ENCODE data around the gene TEX30.

Gene TEX30

GRCh38 chr13:102763741-102764140 lies 9.8 kb downstream of the TEX30 start:
- H3K27ac ChIP-seq (ENCODE audit: low read length), result no peak overlapping the region
- DNase-seq, result no peak
- no peaks in the 10 kb centered on the region; the same call in 1 of the 2 replicates for H3F3A ChIP-seq (ENCODE audit: insufficient read depth, low read length)
- no peaks in the 10 kb centered on the region for H3K9me2 ChIP-seq (replicated peaks; ENCODE audit: insufficient read depth, low read length)
- H3K27me3 ChIP-seq (replicated peaks; ENCODE audit: insufficient read depth, low read length), result no peaks in the 10 kb centered on the region
- no peaks in the 10 kb centered on the region for H3K4me1 ChIP-seq (ENCODE audit: low read length)
- no peak for TF ChIP-seq EZH2 (optimal IDR thresholded peaks at IDR 0.05; ENCODE audit: low read depth, low read length)
- no peak for TF ChIP-seq EZH2phosphoT487 (IDR thresholded peaks at IDR 0.05; ENCODE audit: low read length)
- TF ChIP-seq CTCF (IDR thresholded peaks at IDR 0.05; ENCODE audit: low read length), result no peak
- no peaks in the 10 kb centered on the region for H4K20me1 ChIP-seq (ENCODE audit: insufficient read depth, low read length)
- no peak overlapping the region for H2AFZ ChIP-seq (ENCODE audit: low read length)
- H3K9ac ChIP-seq (ENCODE audit: low read length), result no peak overlapping the region
- H3K36me3 ChIP-seq (replicated peaks; ENCODE audit: insufficient read depth, low read length), result no peaks in the 10 kb centered on the region
- H3K79me2 ChIP-seq (ENCODE audit: low read length), result no peaks in the 10 kb centered on the region
- H3K4me2 ChIP-seq (ENCODE audit: low read depth, low read length), result no peak overlapping the region
- no peak overlapping the region for H3K4me3 ChIP-seq (ENCODE audit: low read length)
- no peaks in the 10 kb centered on the region for H3K9me3 ChIP-seq (replicated peaks; ENCODE audit: insufficient read depth, low read length)

- Histone ChIP-seq H3F3A (ENCODE audit: insufficient read depth, low read length) (no peaks in the 10 kb centered on the region; the same call in 1 of the 2 replicates), H3K4me3 (ENCODE audit: low read length) (no peak overlapping the region), H3K4me2 (ENCODE audit: low read depth, low read length) (no peak overlapping the region), H3K79me2 (ENCODE audit: low read length) (no peaks in the 10 kb centered on the region), H3K9ac (ENCODE audit: low read length) (no peak overlapping the region), H3K9me2 (replicated peaks; ENCODE audit: insufficient read depth, low read length) (no peaks in the 10 kb centered on the region), H3K27me3 (replicated peaks; ENCODE audit: insufficient read depth, low read length) (no peaks in the 10 kb centered on the region), H3K9me3 (replicated peaks; ENCODE audit: insufficient read depth, low read length) (no peaks in the 10 kb centered on the region), H2AFZ (ENCODE audit: low read length) (no peak overlapping the region), H3K4me1 (ENCODE audit: low read length) (no peaks in the 10 kb centered on the region), H3K36me3 (replicated peaks; ENCODE audit: insufficient read depth, low read length) (no peaks in the 10 kb centered on the region), H4K20me1 (ENCODE audit: insufficient read depth, low read length) (no peaks in the 10 kb centered on the region), H3K27ac (ENCODE audit: low read length) (no peak overlapping the region)
- no peak for DNase-seq
- TF ChIP-seq EZH2phosphoT487 (IDR thresholded peaks at IDR 0.05; ENCODE audit: low read length) (no peak), EZH2 (optimal IDR thresholded peaks at IDR 0.05; ENCODE audit: low read depth, low read length) (no peak), CTCF (IDR thresholded peaks at IDR 0.05; ENCODE audit: low read length) (no peak)
Measured at GRCh38 chr13:102761071-102761470, 12.5 kb downstream of the TEX30 start.

- H3K4me2 ChIP-seq (ENCODE audit: low read depth, low read length), result no peak overlapping the region
- H3F3A ChIP-seq (ENCODE audit: insufficient read depth, low read length), result no peaks in the 10 kb centered on the region; the same call in 1 of the 2 replicates
- no peaks in the 10 kb centered on the region for H4K20me1 ChIP-seq (ENCODE audit: insufficient read depth, low read length)
- no peak overlapping the region for H3K27ac ChIP-seq (ENCODE audit: low read length)
- H3K4me3 ChIP-seq (ENCODE audit: low read length), result no peak overlapping the region
- H3K9me2 ChIP-seq (replicated peaks; ENCODE audit: insufficient read depth, low read length), result no peaks in the 10 kb centered on the region
- no peak overlapping the region for H2AFZ ChIP-seq (ENCODE audit: low read length)
- H3K79me2 ChIP-seq (ENCODE audit: low read length), result no peaks in the 10 kb centered on the region
- TF ChIP-seq CTCF (IDR thresholded peaks at IDR 0.05; ENCODE audit: low read length) (no peak), EZH2phosphoT487 (IDR thresholded peaks at IDR 0.05; ENCODE audit: low read length) (no peak), EZH2 (optimal IDR thresholded peaks at IDR 0.05; ENCODE audit: low read depth, low read length) (no peak)
- no peaks in the 10 kb centered on the region for H3K4me1 ChIP-seq (ENCODE audit: low read length)
- no peaks in the 10 kb centered on the region for H3K27me3 ChIP-seq (replicated peaks; ENCODE audit: insufficient read depth, low read length)
- H3K9me3 ChIP-seq (replicated peaks; ENCODE audit: insufficient read depth, low read length), result no peaks in the 10 kb centered on the region
- DNase-seq, result no peak
- no peaks in the 10 kb centered on the region for H3K36me3 ChIP-seq (replicated peaks; ENCODE audit: insufficient read depth, low read length)
- H3K9ac ChIP-seq (ENCODE audit: low read length), result no peak overlapping the region
Measured at GRCh38 chr13:102758842-102759241, 14.7 kb downstream of the TEX30 start.

Measured in MM.1S (cell line).